ENCODE measurements around the gene PLOD3.

DNA sequence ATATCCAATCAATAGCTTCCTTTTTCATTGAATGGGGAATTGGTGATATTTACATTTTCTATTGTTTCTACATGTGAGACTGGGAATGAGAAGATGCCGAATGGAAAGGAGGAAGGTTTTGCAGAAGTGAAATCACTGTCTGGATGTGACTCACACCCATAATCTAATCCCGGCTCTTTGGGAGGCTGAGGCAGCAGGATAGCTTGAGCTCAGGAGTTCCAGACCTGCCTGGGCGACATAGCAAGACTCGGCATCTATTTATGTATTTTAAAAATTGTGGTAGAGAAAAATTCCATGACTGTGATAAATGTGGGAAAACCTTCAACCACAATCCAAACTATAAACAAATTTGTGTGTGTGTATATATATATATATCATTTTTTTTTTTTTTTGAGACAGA is 38.4 kb upstream of the PLOD3 start:
- no peak for TF ChIP-seq EGR1 (IDR thresholded peaks at IDR 0.05)
- TF ChIP-seq MAX (IDR thresholded peaks at IDR 0.05) = no peak
- no peak for TF ChIP-seq RAD21 (IDR thresholded peaks at IDR 0.05; ENCODE audit: low read depth)
